ENCODE results near the gene MEPE.

DNA sequence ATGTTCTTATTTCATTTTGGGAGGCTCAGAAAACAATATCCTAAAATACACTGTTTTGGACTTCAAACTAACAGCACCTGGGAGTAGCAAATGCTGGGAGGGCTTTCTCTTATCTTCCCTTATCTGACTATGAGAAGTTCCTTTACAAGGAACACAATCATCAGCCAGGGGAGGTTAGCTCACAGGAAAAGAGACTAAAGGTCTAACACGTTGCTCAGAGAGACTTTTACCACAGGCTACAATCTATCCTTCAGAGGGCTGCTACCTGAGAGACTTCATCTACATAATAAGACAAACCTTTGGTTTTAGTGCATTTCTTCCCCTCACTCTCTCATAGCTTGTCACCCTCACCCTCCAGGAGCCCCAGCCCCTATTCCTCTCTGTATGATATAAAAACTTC, 35.8 kb downstream of the MEPE start:
- no peak for TF ChIP-seq BHLHE40 (IDR thresholded peaks at IDR 0.05; ENCODE audit: borderline replicate concordance in 1 of 2, low read depth in 2 of 2, low read length in 1 of 2)
- TF ChIP-seq, protein P1, sequence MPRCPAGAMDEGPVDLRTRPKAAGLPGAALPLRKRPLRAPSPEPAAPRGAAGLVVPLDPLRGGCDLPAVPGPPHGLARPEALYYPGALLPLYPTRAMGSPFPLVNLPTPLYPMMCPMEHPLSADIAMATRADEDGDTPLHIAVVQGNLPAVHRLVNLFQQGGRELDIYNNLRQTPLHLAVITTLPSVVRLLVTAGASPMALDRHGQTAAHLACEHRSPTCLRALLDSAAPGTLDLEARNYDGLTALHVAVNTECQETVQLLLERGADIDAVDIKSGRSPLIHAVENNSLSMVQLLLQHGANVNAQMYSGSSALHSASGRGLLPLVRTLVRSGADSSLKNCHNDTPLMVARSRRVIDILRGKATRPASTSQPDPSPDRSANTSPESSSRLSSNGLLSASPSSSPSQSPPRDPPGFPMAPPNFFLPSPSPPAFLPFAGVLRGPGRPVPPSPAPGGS (IDR thresholded peaks at IDR 0.05; ENCODE audit: borderline replicate concordance, insufficient read depth, low read depth, low read length, poor library complexity, severe bottlenecking) = no peak
